ENCODE measurements around the gene CDC42BPB.
"Not testable (repeated sequence)": the region's sequence is repeated elsewhere in the genome, so short reads cannot be mapped to it uniquely, and the experiment has no call there.

CDC42BPB gene

DNA sequence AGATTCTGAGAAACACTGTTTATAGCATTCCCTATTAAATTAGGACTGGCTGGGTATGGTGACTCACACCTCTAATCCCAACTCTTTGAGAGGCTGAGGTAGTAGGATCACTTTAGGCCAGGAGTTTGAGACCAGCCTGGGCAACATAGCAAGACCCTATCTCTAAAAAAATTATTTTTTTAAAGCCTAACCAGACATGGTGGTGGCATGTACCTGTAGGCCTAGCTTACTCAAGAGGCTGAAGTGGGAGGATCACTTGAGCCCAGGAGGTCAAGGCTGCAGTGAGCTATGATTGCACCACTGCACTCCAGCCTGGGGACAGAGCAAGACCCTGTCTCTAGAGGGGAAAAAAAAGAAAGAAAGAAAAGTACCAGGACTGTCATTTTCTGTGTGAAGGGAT, 160.6 kb downstream of the CDC42BPB start:
- DNase-seq = not testable (repeated sequence)

DNA sequence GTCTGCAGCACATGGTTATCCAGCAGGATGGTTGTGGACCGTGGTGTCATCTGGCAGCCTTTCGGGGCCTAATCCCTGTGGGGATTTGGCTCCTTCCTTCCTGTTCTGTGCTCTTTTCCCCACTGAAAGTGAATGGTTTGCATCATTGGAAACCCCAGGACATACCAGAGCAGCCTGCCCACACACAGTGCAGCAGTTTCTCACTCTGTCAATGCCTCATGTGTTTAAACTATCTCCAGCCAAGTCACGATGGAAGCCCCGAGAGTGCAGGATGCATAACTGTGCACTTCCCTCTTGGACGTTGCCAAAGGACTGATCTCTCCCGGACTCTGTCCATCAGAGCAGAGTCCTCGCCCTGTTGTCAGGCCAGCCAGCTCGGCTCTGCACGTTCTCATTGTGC, 163.9 kb downstream of the CDC42BPB start:
- peak; percentile 69 for DNase-seq

DNA sequence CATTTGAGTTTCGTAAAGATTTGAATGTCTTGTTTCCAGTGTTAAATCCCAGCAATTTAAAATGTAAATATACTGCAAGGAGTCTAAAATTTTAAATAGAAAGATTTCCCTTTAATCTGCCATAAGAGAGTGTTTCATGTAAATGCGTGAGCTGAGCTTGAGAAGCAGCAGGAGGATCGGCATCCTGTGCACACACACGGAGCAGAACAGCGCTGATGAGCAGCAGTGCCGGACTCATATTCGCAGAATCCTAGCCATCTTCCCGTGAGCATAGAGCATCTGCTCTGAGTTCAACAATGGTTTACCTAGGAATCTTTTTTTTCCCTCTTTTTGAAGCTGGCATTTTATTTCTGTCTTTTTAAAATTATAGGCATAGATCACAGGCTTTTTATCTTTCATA, 164.7 kb downstream of the CDC42BPB start:
- DNase-seq = no peak

DNA sequence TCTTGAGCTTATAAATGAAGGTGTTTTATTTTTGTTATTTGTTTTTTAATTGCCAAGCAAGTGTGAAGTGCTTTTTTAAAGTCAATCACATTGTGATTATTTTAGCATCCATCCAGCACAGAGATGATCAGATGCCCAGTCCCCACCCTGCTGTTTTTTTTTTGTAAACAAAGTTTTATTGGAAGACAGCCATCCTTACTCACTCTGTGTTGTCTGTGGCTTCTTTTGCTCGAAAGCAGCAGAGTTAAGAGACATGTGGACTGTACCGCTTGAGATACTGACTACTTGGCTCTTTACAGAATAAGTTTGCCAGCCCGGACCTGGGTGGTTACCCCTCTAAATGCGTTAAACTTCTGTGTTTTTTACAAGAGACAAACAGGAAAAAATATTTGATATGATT, 165.8 kb downstream of the CDC42BPB start:
- no peak for DNase-seq

DNA sequence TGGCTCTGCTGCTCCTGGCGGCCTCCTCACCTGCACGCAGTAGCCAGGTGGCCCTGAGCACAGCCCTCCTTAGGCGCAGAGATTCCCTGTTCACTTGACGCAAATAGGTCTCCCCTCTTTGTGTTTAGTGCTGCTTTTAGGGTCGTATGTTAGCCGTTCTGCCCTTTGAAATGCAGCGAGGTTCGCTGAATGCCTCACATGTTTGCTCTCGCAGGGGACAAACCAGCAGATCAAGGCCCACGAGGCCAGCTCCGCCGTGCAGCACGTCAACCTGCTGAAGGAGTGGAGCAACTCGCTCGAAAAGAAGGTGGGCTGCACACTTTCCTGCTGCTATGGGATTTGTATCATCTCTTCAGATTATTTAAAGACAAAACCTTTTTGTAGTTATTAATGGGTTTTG, 166.2 kb downstream of the CDC42BPB start:
- DNase-seq = no peak

DNA sequence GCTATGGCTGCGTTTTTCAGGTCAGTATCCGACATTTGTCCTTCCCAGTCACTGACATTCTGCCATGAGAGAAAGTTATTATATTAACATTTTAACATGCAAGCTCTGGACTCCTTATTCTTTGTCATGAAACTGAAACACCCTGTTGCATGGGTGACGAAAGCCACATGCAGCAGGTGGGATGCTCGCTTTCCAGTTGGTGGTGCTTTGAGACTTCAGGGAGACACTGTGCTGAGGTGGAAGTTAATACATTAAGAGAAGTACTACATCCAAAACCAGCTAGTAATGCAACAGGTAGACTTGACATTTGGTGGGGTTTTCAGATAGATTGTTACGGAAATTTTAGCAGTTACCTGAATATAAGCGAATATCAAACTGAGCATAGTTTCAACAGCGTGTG, 167.7 kb downstream of the CDC42BPB start:
- no peak for DNase-seq

DNA sequence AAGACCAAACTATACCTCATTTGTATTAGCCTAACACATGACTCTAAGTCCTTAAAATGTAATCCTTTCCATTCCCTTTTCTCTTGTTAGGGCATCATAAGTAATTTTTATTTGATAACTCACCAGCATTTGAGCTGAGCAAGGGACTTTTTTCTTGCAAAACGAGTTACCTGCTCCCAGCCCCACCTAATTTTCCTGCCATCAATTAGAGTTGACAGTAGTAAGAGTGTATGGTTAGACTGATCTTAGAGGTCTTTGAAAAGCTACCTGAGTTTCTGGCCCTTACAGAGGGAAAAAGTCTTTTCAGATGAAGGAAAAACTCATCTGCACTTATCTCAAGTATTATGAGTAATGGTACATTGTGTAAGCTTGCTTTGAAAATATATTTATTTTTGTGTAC, 168.6 kb downstream of the CDC42BPB start:
- DNase-seq = no peak

DNA sequence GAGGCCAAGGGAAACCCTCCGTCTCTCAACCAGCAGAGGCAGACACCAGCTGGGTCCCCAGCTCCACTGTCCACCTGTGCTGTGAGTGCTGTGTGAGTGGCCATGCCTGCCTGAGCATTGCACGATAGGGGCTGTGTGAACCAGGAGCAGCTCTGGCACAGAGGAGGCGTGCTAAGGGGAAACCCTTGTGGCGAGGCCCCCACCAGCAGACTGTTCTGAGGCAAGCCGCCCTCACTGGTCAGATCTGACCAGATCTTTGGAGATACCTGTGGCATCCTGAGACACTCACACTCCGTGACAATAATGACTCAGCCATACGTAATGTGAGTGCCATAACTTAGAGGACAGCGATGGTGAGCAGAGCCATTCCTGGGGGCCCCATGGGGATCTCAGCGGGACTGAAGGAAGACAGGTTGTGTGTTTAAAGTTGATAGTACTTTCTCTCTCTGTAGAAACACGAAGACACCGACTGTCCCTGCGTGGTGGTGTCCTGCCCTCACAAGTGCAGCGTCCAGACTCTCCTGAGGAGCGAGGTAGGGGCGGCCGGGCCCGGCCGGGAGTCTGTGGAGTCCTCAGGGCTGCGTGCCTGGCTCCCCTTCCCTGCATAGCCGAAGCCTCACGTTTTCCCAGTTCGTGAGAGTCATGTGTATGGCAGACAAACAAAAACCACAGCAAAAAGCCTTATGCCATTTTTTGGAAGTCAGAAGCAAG, 171.5 kb downstream of the CDC42BPB start:
- DNase-seq = no peak

DNA sequence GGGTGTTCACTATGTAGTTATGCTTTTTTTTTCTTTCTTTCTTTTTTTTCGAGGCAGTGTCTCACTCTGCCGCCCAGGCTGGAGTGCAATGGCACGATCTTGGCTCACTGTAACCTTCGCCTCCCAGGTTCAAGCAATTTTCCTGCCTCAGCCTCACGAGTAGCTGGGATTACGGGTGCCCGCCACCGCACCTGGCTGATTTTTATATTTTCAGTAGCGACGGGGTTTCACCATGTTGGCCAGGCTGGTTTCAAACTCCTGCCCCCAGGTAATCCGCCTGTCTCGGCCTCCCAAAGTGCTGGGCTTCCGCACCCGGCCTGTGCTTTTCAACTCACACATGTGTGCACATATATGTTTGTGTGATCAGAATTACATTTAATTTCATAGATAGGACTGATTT, 173.8 kb downstream of the CDC42BPB start:
- DNase-seq = no peak

DNA sequence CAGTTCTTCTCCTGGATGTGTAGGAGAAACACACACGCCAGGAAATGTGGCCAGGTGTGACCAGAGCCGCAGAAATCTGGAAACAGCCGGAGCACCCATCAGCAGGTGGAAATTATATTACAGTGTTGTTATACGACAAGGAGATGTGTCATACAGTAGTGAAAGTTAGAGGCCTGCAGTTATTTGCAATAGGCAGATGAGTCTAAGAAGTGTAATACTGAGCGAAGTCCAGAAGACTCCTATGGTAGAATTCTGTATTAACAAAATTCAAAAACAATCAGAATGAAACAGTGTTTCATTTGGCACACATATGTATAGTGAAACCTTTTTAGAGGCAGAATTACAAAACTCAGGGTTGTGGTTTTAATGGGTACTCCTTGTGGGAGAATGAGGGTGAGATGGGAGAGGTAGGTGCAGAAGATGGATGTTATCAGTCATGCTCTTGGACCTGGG, 174.2 kb downstream of the CDC42BPB start:
- DNase-seq = no peak
